GM12872 (cell line): ENCODE measurements around the gene XRRA1.

Experiments used
- CTCF ChIP-seq: IDR thresholded peaks from 3 replicates; pipeline ENCODE4 v1.5.1; 2011; ENCODE audit warnings: low read depth, mild to moderate bottlenecking, low read length, moderate library complexity; ENCODE audit not compliant: insufficient read depth

The XRRA1 gene

GRCh38 chr11:74948898-74949752 lies at the start of gene XRRA1, which contains the start of gene SPCS2:
Gene XRRA1 (minus strand): TSS chr11:74949091. CDS start chr11:74940878, 8,213 bp downstream.
Gene SPCS2 (plus strand): TSS chr11:74949266. CDS start chr11:74949286, 20 bp downstream.
- no peak for TF ChIP-seq CTCF

GRCh38 chr11:74992852-74993251 lies 44.0 kb upstream of the XRRA1 start:
- TF ChIP-seq CTCF: no peak

- no peak for TF ChIP-seq CTCF
Observed at GRCh38 chr11:74990941-74991340, 42.0 kb upstream of the XRRA1 start.

- TF ChIP-seq CTCF: no peak
Observed at GRCh38 chr11:74989260-74989638, 40.4 kb upstream of the XRRA1 start.

GRCh38 chr11:74988541-74989259 lies 39.8 kb upstream of the XRRA1 start, which contains the start of gene NEU3:
Gene NEU3 (plus strand): TSS chr11:74988933. CDS start chr11:74989061, 128 bp downstream.
- no peak for TF ChIP-seq CTCF

GRCh38 chr11:74984730-74985129 lies 35.8 kb upstream of the XRRA1 start:
- TF ChIP-seq CTCF: no peak

- TF ChIP-seq CTCF: no peak
Observed at GRCh38 chr11:74984070-74984469, 35.2 kb upstream of the XRRA1 start.
